GM19239 (cell line): Measurements from ENCODE around the gene PRXL2A.
"Not testable (repeated sequence)": the region's sequence is repeated elsewhere in the genome, so short reads cannot be mapped to it uniquely, and the experiment has no call there.

Experiments used
- DNase-seq: peaks from one replicate; pipeline ENCODE4 v3.0.0; 2011; ENCODE audit warnings: low spot score; ENCODE audit not compliant: insufficient read length
- FAIRE-seq: peaks from 2 replicates; lab custom pipeline; 2011; peaks lifted over from hg19 to GRCh38; lab: Jason Lieb, UNC

The PRXL2A gene, protein sequence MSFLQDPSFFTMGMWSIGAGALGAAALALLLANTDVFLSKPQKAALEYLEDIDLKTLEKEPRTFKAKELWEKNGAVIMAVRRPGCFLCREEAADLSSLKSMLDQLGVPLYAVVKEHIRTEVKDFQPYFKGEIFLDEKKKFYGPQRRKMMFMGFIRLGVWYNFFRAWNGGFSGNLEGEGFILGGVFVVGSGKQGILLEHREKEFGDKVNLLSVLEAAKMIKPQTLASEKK

DNA sequence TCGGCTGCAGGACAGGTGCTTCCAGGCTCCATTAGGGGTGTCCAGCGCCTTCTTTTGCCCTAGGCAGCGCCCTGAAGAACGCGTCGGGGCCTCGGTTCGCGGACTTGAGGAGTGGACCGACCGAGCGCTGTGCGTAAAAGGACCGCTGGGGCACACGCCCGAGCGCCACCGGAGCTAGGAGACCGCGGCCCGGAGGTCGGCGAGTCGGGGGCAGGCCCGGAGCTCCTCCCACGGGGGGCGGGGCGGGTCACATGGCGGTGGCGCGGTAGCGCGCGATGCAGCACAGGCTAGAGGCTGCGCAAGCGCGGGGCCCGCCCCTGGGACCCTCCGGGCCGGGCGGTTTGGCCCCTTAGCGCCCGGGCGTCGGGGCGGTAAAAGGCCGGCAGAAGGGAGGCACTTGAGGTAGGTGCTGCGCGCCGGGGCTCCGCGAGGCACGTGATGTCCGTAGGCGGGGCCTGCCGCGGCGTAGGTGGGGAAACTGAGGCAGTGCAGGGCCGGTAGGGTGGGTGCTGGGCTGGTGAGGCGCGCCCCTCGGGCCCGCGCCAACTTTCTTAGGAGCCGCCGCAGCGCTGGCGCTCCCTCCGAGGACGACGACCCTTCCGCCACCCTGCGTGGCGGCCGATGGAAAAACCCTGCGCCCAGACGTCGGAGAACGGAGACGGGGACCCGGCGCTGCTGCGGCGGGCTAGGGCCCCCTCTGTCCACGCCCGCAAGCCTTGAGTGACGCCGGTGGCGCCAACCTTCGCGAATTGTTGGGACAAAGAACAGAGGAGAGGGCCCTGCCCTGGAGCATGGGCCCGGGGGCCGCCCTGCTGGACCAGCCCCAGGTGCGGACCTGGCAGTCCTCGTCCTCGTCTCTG, at the start of gene PRXL2A:
TSS of gene PRXL2A (plus strand) at position 310 of the 860 bp plus-strand sequence. CDS start 11,917 bp downstream, outside the sequence.
- DNase-seq = peak; percentile 88
- no peak for FAIRE-seq

DNA sequence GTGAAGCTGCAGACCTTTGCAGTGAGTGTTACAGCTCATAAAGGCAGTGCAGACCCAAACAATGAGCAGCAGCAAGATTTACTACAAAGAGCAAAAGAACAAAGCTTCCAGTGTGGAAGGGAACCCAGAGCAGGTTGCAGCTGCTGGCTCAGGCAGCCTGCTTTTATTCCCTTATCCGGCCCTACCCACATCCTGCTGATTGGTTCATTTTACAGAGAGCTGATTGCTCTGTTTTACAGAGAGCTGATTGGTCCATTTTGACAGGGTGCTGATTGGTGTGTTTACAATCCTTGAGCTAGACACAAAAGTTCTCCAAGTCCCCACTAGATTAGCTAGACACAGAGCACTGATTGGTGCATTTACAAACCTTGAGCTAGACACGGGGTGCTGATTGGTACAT, 49.4 kb upstream of the PRXL2A start:
- FAIRE-seq, DNase-seq: not testable (repeated sequence)

DNA sequence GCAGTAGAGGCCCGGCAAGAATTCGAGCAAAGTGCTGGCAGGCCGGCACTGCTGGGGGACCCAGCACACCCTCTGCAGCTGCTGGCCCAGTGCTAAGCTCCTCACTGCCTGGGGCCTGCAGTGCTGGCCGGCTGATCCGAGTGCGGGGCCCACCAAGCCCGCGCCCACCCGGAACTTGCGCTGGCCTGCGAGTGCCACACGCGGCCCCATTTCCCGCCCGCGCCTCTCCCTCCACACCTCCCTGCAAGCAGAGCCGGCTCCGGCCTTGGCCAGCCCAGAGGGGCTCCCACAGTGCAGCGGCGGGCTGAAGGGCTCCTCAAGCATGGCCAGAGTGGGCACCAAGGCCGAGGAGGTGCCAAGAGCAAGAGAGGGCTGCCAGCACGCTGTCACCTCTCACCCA, 48.7 kb upstream of the PRXL2A start:
- no peak for FAIRE-seq

DNA sequence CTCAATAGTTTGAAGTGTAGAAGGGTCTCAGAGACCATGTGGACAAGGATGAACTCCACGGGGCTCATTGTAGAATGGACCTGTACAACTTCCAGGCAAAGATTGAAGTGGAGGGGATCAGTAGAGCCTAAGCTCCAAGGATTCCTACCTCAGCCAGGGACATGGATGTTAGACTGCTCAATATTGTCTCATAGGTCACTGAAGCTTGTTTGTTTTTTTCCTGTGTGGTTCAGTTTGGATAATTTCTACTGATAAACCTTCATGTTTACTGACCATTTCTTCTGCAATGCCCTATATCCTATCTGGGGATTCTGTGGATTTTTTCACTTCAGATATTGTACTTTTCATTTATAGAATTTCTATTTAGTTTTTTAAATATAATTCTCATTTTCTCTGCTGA, 42.8 kb upstream of the PRXL2A start:
- DNase-seq = no peak
- FAIRE-seq = no peak

More for the DNA sequence above, 48.7 kb upstream of the PRXL2A start:
- DNase-seq = no peak

DNA sequence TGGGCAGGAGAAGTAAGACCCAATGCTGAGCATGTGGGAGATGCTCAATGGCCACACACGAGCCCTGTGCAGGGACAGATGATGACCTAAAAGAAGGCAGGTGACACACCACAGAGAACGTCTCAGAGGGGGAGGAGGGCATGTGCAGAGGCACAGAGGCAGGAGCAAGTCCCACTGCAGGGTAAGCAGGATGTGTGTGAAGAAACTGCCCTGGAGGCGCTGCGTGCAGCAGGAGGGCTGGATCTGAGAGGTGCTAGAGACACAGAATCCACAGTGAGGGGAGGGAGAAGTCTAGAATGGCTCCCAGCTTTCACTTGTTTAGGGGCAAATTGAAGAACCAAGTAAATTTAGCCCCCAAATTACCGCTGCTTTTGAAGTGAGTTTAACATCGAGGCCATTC, 36.9 kb upstream of the PRXL2A start:
- no peak for DNase-seq
- FAIRE-seq = no peak

DNA sequence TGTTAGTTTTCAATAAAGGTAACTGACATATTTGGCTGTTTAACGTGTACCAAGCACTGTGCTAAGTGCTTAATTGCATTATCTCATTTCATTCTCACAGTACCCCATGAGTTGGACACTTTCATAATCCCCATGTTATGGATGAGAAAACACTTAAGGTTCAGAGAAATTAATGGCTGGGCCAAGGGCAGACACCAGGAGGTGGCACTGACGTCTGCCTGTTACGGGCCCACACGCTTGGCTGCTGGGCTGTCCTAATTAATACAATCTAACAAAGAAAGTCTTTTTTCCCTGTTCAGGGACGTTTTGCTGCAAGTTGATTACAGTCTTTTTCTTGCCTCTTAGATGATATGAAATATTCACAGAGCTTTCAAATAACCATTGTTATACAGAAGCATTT, 35.7 kb upstream of the PRXL2A start:
- DNase-seq (no peak), FAIRE-seq (no peak)

DNA sequence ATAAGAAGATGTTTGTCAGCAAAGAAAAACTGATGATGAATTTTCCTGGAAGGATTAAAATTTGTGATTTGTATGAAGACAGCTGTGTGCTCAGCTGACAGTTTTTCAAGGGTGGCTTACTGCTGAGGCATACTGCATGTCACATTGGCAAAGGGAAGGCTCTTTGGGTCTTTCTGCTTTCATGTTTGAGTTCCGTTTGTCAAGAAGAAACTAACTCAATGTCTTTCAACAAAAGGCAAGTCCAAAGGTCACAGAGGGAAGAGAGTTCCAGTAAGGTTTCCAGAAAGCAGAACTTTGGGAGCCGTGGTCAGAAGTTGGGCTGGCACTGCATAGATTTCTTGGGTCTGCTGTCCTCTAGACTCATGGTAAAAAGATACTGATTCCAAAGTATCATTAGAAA, 34.8 kb upstream of the PRXL2A start:
- FAIRE-seq (no peak), DNase-seq (no peak)

DNA sequence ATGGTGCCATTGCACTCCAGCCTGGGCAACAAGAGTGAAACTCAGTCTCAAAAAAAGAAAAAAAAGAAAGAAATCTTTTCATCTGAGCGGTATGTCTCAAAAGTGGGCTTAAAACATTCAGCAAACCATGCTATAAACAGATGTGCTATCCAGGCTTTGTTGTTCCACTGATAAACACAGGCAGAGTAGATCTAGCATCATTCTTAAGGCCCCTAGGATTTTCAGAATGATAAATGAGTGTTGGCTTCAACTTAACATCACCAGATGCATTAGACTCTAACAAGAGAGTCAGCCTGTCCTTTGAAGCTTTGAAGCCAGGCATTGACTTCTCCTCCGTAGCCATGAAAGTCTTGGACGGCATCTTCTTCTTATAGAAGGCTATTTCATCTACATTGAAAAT, 28.6 kb upstream of the PRXL2A start:
- FAIRE-seq (no peak), DNase-seq (no peak)

DNA sequence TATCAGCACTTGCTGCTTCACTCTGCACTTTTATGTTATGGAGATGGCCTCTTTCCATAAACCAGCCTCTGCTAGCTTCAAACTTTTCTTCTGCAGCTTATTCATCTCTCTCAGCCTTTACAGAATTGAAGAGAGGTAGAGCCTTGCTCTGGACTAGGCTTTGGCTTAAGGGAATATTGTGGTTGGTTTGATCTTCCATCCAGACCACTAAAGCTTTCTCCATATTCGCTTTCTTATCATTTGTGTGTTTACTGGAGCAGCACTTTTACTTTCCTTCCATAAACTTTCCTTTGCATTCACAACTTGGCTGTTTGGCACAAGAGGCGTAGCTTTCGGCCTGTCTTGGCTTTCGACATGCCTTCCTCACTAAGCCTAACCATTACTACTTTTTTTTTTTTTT, 28.2 kb upstream of the PRXL2A start:
- FAIRE-seq = no peak
- DNase-seq = no peak

DNA sequence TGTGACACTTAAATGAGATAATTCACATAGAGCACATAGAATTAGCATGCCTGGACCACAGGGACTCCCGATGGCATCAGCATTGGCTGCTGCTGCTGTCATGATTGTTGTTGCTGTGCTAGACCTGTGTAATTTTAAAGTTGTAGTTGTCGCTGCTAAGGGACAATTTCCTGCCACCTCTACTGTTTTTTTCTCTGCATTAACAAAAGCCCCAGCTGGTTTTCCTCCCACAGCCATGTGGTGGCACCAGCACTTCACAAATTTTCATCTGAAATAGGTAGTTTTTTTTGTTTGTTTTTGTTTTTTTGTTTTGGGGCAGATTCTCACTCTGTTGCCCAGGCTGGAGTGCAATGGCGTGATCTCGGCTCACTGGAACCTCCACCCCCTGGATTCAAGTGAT, 25.4 kb upstream of the PRXL2A start:
- FAIRE-seq (peak; percentile 75), DNase-seq (peak; percentile 25)

DNA sequence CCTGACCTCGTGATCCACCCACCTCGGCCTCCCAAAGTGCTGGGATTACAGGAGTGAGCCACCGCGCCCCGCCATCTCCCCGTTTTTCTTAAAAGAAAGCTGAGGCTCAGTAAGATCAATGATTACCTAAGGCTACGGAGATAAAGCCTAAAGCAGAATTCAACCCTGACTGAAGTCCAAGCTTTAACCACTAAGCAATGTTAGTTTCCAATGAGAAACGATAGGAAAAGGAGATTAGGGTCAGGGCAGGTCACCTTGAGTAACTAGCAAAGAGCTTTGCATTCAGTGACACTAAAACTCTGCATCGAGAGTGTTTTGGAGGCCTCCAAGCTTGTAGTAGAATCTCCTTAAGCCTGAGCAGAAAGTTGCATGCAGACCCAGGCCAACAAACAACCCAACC, 17.6 kb upstream of the PRXL2A start:
- DNase-seq = no peak
- FAIRE-seq = no peak

DNA sequence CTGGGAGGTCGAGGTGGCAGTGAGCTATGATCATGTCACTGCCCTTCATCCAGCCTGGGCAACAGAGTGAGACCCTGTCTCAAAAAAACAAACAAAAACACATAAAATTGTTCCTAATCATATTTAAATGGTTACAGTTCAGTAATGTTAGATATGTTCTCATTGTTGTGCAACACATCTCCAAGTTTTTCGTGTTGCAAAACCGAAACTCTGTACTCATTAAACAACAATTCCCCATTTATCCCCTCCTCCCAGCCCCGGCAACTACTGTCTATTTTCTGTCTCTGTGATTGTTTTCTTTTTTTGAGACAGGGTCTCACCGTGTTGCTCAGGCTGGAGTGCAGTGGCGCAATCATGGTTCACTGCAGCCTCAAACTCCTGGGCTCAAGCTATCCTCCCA, 16.1 kb upstream of the PRXL2A start:
- DNase-seq (no peak), FAIRE-seq (no peak)

DNA sequence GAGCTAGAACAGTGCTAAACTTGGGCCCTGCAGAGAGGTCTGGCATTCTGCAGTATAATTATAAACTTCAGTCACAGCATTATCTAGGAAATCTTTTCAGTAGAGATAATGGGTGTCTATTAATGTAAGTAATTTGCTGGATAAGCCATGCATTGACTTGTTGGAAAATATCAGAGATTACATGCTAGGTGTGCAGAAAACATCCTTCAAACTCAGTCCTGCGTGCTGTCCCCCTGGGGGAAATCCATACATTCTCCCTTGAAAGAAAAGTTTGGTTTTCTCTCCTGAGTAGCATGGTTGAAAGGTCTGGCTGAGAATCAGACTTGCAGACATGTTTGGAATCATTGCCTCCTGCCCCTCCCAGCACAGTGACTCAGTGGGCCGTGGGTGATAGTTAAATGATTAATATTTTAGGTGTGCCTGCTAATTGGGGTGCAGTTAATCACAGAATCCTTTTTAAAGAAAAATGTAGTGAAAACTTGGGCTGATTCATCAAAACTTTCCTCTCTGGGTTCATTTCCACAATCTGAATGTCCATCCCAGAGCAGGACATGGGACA, 13.9 kb upstream of the PRXL2A start:
- DNase-seq (no peak), FAIRE-seq (no peak)

DNA sequence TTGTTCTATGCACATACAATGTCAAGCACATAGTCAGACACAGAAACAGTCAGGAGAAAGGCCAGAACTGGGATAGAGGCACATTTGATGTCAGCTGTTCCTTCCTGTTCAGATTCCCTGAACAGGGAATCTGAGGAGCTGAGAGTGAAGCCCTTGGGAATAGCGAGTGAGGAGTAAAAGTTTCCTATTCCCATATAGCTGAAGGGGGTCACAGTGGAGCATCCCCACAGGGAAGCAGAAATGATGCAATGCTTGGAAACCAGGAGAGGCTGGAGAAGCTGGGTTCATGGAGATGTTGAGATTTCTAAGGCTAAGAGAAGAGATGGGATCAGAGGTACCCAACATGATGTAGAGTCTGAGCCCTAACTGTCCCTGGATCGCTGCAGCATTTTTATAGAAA, 11.3 kb upstream of the PRXL2A start:
- FAIRE-seq (no peak), DNase-seq (no peak)

DNA sequence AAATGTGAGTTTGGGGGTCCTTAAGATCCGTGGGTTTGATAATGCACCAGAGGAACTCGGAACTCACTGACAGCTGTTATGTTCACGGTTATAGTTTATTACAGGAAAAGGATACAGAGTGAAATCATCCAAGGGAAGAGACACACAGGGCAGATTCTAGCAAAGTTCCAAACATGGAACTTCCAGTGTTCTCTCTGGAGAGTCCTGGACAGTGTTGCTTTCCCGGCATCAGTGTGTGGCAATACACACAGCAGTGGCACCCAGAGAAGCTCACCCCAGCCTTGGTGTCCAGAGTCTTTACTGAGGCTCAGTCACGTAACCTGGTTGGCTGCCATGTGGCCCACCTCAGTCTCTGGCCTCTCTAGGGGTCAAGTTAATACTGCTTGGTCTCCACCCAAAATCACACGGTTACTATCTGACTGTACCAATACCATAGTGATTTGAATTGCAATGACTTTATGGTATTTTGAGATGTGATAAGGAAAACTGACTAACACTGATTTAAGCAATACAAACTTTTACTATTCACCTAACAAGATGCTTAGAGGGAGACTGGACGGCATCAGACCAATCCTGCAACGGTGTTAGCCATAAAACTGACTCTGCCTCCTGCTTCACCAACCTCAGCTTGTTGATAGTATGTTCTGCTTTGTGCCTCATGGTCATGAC, 8.1 kb upstream of the PRXL2A start:
- FAIRE-seq (no peak), DNase-seq (no peak)

DNA sequence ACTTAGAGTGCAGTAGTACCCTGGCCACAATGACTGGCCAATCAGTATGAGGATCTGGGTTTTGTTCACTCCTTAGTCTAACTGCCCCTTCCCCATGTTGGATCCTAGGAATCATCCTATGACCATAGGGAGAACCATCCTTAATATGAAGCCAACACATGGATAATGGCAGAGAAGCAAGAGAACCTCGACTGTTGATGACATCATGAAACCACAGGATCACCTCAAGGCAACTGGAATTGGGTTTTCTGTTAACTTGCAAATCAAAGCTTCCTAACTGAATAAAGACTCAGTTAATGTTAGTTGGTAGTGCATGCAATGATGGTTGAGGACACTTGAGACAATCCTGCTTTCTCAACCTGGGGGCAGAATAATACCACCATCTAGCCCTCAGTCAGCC, 3.3 kb upstream of the PRXL2A start:
- FAIRE-seq = no peak

DNA sequence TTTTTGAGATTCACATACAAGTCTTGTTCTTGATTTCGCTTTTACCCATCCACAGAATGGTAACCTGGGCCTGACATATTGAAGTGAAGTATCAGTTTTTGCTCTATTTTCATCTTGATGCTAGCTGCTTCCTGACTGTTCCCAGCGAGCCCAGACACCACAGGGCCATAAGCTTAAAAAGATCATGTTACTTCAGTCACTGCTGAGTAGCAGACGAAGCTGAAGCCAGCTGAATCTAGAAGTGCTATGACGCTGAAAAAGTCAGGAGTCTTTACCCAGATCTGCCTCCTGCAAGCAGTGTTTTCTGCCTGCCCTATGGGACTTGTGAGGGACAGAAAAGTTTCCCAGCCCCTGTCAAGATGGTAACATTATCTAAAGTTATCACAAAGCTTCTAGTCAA, 2.7 kb upstream of the PRXL2A start:
- DNase-seq (no peak), FAIRE-seq (no peak)

More for the DNA sequence above, 3.3 kb upstream of the PRXL2A start:
- no peak for DNase-seq

DNA sequence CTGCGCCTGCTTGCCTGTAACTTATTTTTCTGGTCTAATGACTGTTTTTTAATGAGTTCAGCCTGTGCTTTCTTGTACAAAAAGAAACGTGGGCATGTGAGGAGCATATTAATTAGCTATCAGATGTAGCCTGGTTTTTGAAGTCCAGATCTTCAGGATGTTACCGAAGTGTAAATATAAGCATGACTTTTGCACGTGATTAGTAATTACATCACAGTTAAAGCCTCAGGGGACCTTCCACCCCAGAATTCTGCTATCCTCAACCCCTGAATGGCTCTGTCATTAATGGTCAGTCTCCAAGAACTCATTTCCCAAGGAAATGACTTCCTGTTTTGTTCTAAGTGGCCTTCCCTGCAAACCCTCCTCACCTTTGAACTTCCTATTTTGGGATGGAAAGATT, 2.1 kb upstream of the PRXL2A start:
- FAIRE-seq = no peak

DNA sequence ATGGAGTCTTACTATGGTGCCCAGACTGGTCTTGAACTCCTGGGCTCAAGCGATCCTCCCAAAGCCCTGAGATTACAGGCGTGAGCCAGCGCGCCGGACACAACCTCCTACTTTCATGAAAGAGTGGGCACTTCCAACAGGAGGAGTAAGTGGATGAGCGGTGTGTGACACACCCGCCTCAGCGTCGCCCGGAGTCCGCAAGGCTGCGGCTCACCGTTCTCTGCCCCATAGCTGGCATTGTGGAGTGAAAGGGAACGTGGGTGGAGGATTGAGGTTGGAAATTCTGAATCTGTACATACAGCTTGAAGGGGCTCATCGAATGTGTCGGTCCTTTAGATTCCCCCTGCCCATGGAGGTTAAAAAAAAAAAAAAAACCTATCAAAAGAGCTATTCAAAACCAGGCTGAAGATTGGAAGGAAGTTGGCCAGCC, 524 bp upstream of the PRXL2A start:
- no peak for DNase-seq
- peak; percentile 67 for FAIRE-seq

More for the DNA sequence above, 2.1 kb upstream of the PRXL2A start:
- no peak for DNase-seq

DNA sequence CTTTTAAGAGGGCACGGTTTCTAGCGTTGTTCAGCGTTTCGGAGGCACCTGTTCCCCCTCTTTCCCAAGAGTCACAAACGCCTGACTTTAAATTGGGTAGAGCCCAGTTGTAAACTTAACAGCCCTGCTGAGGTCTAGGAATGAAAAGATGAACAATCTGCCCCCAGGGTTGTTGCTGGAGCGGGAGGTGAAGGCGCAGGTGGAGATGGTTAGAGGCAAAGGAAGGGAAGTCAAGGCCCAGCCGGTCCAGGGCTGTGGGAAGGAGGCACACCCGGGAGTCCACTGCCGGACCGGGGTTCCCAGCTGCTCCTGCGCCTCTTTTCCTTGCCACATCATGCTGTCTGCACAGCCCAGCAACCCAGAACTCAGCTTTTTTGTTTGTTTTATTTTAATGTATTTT, 770 bp downstream of the PRXL2A start:
- DNase-seq = no peak
- FAIRE-seq = no peak

DNA sequence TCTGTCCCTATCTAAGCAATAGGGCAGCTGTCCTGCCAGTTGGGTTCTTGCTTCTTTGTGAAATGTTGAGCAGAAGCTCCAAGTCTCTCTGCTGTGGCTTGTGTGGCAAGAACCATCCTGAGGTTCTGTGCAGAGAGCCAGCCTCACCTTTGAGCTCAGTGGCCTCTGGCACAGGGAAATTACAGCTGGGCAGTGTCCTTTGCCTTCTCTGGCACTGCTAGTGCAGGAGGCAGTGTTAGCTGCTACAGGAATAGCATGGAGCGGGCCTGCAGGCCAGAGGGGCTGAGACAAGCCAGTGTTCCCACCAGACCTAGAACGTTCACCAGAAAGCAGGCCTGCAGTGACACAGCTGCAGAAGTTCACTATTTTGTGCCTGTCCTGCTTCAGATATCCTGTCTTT, 1.8 kb downstream of the PRXL2A start:
- no peak for DNase-seq
- no peak for FAIRE-seq
